ENCODE measurements around the gene PYGM. TPM values are rescaled to one million over a fixed set of nuclear protein-coding genes. Genes with fewer than 3 reads are reported as not detected.

The PYGM gene
- total and polyA plus RNA-seq, 3 donors from 2014 or later: 12.1 to 14.4 (median 14.2) TPM

DNA sequence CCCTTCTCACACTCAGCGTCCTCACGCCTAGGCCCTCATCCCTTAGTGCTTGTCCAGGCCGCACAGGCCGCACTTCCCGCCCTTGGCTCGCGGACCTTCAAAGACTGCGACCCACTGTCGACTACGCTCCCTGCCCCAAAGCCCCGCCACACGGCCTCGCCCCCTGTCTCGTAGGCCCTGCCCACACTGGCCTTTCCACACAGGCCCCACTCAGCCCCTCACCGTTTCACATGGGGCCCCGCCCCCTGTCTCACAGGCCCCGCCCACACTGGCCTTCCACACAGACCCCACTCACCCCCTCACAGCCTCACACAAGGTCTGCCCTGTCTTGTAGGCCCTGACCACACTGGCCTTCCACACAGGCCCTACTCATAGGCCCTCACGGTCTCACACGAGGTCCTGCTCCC lies 47.8 kb downstream of the PYGM start:
- WGBS, 2 donors: 38 to 55% methylated on average over 15 to 19 of the region's 19 CpGs
- no peaks in the 10 kb centered on the region for H3K36me3 ChIP-seq (ENCODE audit: low read depth, missing control alignments)
- DNase-seq: peak; percentile 41
- H3K4me3 ChIP-seq: peak overlapping the region; percentile 40 to 50
- intact Hi-C loops (cut with DNase I; ENCODE audit: low total_unique reads): no loop called here
- H3K27ac ChIP-seq: no peak overlapping the region
- TF ChIP-seq POLR2A (IDR thresholded peaks at IDR 0.05): no peak
- no peak for TF ChIP-seq CTCF (IDR thresholded peaks at IDR 0.05)
- H3K27me3 ChIP-seq: no peaks in the 10 kb centered on the region
- no peaks in the 10 kb centered on the region for H3K9me3 ChIP-seq
- H3K4me1 ChIP-seq: no peaks in the 10 kb centered on the region

GRCh38 chr11:64711138-64711955 lies 48.4 kb downstream of the PYGM start:
- peak; percentile 32 for DNase-seq
- no peaks in the 10 kb centered on the region for H3K27me3 ChIP-seq
- peak overlapping the region; percentile 31 to 50 for H3K4me3 ChIP-seq
- no peaks in the 10 kb centered on the region for H3K4me1 ChIP-seq
- intact Hi-C loops (cut with DNase I; ENCODE audit: low total_unique reads): no loop called here
- WGBS, 2 donors: 32 to 45% methylated on average over 28 to 44 of the region's 46 CpGs
- no peaks in the 10 kb centered on the region for H3K36me3 ChIP-seq (ENCODE audit: low read depth, missing control alignments)
- peak overlapping the region in 1 of 2 donors; percentile 14 for H3K27ac ChIP-seq
- no peak for TF ChIP-seq POLR2A (IDR thresholded peaks at IDR 0.05)
- TF ChIP-seq CTCF (IDR thresholded peaks at IDR 0.05): no peak
- no peaks in the 10 kb centered on the region for H3K9me3 ChIP-seq

- Histone ChIP-seq H3K9me3 (no peaks in the 10 kb centered on the region), H3K4me1 (no peaks in the 10 kb centered on the region), H3K4me3 (peak overlapping the region in 1 of 2 donors; percentile 50), H3K27ac (no peak overlapping the region), H3K36me3 (ENCODE audit: low read depth, missing control alignments) (no peaks in the 10 kb centered on the region), H3K27me3 (no peaks in the 10 kb centered on the region)
- DNase-seq: no peak
- 59 to 63% methylated on average over 11 to 13 of the region's 13 CpGs for WGBS, 2 donors
- TF ChIP-seq POLR2A (IDR thresholded peaks at IDR 0.05) (no peak), CTCF (IDR thresholded peaks at IDR 0.05) (no peak)
- intact Hi-C loops (cut with DNase I; ENCODE audit: low total_unique reads): no loop called here
Measured at GRCh38 chr11:64710418-64711137, 49.2 kb downstream of the PYGM start.

DNA sequence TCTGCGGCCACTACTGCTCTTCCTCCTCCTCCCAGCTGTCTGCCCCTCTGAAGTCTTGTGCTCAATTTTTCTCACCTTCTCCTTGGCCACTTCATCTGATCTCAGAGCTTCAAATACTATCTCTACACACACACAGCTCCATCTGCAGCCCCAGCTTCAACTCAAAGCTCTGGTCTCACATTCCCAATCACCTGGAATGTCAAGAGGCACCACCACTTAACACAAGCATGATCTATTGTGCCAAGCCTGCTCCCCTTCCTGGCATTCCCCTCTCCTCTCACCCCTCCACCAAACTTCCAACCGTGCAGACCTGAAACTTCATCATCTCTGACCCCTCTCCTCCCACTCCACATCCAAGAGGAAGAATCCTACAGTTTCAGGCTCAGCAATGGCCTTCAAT lies 54.3 kb downstream of the PYGM start:
- H3K4me3 ChIP-seq: no peak overlapping the region
- intact Hi-C loops (cut with DNase I; ENCODE audit: low total_unique reads): no loop called here
- no peak for TF ChIP-seq POLR2A (IDR thresholded peaks at IDR 0.05)
- TF ChIP-seq CTCF (IDR thresholded peaks at IDR 0.05): no peak
- H3K9me3 ChIP-seq: no peaks in the 10 kb centered on the region
- no peaks in the 10 kb centered on the region for H3K27me3 ChIP-seq
- WGBS, 2 donors: 73 to 82% methylated on average over 2 of the region's 2 CpGs
- H3K27ac ChIP-seq: no peak overlapping the region
- no peak for DNase-seq
- no peaks in the 10 kb centered on the region for H3K4me1 ChIP-seq
- no peaks in the 10 kb centered on the region for H3K36me3 ChIP-seq (ENCODE audit: low read depth, missing control alignments)

Data from testis (tissue), 3 donors.